HG03457 (cell line): Measurements from ENCODE around the gene GOLGA1.
"Not testable (repeated sequence)": the region's sequence is repeated elsewhere in the genome, so short reads cannot be mapped to it uniquely, and the experiment has no call there.

Experiments
- ATAC-seq: cut with Tn5 transposase; IDR thresholded peaks from one replicate; pipeline ENCODE4 v1.9.1; 2021; ENCODE audit warnings: moderate number of reproducible peaks; ENCODE audit not compliant: unreplicated experiment

GOLGA1 gene

GRCh38 chr9:124941679-124942561, 1.0 kb upstream of the GOLGA1 start:
- peak; percentile 16 for ATAC-seq

DNA sequence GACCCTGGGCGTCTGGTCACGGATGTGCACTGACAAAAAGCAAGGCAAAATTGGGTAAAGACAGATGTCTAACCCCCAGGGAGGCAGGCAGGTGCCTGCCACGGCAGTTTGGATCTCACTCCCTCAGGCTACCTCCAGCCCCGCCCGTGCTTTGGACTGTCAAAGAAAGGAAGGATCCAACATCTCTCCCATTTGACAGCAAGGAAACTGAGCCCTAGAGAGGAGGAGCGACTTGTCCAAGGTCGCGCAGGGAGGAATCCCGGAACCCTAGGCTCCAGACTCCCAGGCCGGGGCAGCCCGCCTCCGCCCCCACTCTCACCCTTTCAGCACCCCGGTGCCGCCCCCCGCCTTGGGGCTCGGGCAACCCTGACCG, 376 bp downstream of the GOLGA1 start:
- ATAC-seq = peak; percentile 30

DNA sequence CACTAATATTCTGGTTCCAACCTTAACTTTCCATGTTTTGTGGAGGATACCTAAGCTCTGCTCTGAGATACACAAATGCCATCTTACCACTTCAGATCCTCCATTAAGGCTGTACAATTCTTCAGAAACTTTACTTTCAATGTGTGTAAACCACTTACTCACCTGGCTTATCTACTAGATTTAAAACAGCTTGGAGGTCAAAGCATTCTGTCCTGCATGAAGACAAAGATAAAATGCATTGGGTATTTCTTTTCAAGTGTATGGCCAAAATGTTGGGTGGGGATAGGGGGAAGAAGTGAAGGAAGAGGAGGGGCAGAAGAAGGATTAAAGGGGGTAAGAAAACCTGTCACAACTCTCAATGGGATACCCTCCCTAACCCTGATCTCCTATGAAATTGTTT, 939 bp downstream of the GOLGA1 start:
- no peak for ATAC-seq

GRCh38 chr9:124934290-124934689, 6.6 kb downstream of the GOLGA1 start:
- no peak for ATAC-seq

GRCh38 chr9:124932333-124932732, 8.6 kb downstream of the GOLGA1 start:
- no peak for ATAC-seq

DNA sequence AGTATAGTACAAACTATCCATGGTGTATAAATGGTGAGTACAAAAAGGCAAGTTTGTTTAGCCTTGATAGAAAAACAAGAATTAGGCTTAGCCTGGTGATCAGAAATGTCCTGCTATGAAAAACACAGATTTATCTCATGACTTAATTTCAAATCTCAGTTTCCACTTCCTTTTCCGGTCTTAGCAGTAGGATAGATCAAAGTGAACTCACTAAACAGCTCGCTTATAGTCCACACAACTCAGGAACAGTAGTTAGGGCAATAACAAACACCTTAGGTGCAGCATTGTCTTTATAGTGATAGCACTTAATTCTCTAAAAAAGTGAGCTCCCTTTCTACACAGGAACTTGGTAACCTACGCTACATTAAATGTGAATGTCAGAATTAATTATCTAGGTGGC, 11.4 kb downstream of the GOLGA1 start:
- no peak for ATAC-seq

DNA sequence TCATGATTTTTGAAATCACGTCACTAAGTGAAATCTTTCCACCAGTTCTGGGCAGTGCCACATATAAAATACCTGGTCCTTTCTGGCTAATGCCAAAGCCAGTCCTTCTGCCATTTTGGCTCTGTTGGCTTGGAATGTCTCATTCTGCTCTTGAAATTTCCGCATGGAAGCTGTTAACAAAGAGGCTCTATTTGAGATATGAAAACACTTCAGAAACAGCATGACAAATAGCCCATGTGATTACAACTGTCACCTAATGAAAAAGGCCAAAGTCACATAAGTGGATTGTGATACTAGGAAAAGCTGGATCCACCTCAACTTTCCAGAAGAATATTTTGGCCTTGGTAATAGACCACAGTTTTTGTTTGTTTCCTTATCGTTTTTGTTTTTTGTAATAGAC, 12.8 kb downstream of the GOLGA1 start:
- ATAC-seq = no peak

DNA sequence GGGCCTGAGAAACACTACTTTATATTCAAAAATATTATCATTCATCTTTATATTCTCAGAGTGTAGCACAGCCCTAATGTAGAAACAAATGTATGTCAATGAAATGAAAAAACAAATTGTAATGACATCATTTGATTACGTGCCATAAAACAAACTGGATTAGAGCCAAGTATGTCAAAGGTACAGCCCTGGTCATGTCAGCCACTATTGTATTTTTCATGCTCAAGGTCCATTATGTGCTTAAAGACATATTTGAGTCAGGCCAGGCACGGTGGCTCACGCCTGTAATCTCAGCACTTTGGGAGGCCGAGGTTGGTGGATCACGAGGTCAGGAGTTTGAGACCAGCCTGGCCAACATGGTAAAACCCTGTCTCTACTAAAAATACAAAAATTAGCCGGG, 20.5 kb downstream of the GOLGA1 start:
- ATAC-seq = not testable (repeated sequence)

- no peak for ATAC-seq
These were observed 26.0 kb downstream of the GOLGA1 start for GRCh38 chr9:124914753-124915405.

DNA sequence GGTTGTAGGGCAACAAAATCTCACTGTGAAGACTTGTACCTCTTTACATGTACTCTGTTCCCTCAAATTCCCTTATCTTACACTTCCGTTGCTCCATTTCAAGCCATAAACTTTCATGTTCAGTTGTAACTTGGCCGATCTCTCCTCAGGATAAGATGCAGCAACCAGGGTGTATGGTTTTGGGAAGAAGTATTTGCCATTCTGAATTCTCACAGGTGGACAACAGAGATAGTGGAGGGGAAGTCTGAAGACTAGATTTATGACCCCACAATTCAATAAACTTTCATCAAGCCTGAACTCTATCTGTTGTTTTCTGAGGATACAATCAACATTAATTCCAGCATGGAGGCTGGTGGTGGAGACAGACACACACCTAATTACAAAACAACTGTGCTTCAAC, 27.5 kb downstream of the GOLGA1 start:
- no peak for ATAC-seq

- no peak for ATAC-seq
These were observed 29.1 kb downstream of the GOLGA1 start for GRCh38 chr9:124911766-124912165.

DNA sequence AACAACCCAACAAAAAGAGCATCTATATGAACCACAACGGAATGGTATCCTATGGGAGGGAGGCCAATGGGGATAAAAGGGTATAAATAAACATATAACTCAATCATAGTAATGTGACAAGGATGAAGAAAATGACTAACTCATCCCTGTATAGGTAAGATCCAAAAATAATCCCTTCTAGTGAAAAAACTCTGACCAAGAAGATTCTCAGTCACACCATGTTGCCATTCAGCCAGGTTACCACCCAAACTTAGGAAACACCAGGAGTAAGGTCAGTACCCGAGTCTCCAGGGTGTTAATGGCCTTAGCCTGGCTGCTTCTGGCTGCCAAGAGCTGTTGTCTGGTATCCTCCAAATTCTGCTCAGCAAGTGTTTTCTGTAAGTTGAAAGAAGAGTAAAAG, 32.8 kb downstream of the GOLGA1 start:
- ATAC-seq = no peak

GRCh38 chr9:124906966-124907365, 33.9 kb downstream of the GOLGA1 start:
- ATAC-seq = no peak

GRCh38 chr9:124899845-124900244, 41.0 kb downstream of the GOLGA1 start:
- no peak for ATAC-seq

- ATAC-seq = no peak
These were observed 43.1 kb downstream of the GOLGA1 start for GRCh38 chr9:124897570-124898460.

DNA sequence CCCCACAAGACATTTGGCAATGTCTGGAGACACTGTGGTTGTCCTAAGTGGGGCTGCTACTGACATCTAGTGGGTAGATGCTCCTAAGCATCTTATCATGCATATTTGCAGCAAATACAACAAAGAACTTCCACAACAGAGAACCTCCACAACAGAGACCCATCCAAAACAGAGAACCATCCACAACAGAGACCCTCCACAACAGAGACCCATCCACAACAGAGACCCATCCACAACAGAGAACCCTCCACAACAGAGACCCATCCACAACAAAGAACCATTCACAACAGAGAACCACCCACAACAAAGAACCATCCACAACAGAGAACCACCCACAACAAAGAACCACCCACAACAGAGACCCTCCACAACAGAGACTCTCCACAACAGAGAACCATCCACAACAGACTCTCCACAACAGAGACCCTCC, 46.1 kb downstream of the GOLGA1 start:
- no peak for ATAC-seq

DNA sequence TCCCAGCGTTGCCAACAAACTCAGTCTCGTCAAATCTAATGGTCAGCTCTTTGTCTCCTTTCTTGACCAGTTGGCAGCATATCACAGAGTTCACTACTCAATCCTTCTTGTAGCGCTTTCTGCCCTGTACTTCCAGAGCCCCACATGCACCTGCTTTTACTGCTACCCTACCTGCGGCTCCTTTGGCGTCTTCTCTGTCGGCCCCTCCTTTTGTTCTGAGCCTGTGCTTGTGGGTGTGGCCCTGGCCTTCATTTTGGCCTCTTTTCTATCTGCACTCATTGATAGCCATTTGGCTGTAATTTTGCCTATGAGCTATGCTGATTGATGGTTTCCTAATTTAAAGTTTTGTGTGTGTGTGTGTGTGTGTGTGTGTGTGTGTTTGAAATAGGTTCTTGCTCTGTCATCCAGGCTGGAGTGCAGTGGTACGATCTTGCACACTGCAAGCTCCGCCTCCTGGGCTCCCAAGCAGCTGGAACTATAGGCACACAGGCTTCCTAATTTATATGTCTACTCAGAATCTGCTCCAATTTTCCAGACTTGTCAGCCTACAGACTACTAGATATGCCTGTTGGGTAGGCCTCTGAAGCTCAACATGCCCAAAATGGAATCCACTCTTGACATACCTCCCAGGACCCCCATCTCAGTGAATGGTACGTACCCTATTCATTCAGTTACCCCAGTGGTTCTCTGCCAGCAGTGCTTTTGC, 46.7 kb downstream of the GOLGA1 start:
- no peak for ATAC-seq

DNA sequence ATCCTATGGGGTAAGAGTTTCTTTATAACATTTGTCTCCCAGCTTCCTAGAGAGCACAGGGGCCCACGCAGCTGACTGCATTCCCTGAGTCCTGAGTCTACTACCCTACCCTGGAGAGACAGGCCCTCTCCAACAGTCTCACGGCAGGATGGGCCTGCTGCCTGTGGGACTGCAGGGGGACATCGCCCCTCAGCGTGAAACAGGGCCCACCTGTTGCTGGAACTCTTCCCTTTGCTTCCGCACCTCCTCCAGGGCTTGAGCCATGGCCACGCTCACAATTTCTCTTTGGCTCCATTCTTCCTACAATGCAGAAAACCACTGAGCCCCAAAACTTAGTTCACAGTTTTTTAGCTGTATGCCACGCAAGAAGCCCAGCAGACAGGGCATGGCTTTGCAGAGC, 50.7 kb downstream of the GOLGA1 start:
- ATAC-seq = no peak

GRCh38 chr9:124889006-124889405, 51.9 kb downstream of the GOLGA1 start:
- ATAC-seq = no peak

DNA sequence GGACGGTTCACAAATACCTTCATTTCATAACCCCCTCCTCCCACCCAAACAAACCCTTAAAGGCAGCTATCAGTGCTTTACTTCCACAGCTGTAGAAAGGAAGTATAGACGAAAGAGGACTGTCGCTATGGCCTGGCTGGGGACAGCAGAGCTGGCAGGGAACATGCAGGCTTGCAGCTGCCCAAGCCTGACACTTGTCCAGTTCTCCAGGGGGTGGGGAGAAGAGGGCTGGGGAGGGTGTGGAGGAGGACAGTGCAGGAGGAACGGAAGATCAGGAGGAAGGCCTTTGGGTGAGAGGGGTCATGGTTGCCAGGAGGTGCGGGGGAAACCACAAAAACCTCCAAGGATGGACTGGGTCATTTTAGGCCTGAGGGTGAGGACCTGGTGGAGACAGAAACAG, 53.1 kb downstream of the GOLGA1 start:
- no peak for ATAC-seq
